Natural killer cell treated with Interleukin-12 subunit alpha and Interleukin-12 subunit beta and Interleukin-15 and Interleukin-18, amount 100 ng/mL, for 72 hours (primary cell): ENCODE data around the gene GSTO1. TPM values are rescaled to one million over a fixed set of nuclear protein-coding genes. Genes with fewer than 3 reads are reported as not detected.
A peak's percentile ranks its signal among the peaks of the same experiment; 100 is the strongest.

Source experiments
- ATAC-seq, 2 donors: fragments of 150-1000 bp; cut with Tn5 transposase in 1 of 2; sonication (Bioruptor Pico), chemical (Tn5 transposase) in 1 of 2; 2 replicates each; pipeline ENCODE4 v1.10.0; 2021
- DNase-seq: peaks from one replicate; pipeline ENCODE4 v3.0.0; 2022; ENCODE audit warnings: low spot score
- H3K27ac Mint-ChIP-seq, 2 donors: 1 replicate in 1 of 2; 2 replicates in 1 of 2; pipeline ENCODE4 v1.8.0; 2022; ENCODE audit warnings: mixed read lengths in 2 of 2, mild to moderate bottlenecking in 1 of 2, moderate library complexity in 1 of 2
- H3K27me3 Mint-ChIP-seq, 2 donors: 1 replicate in 1 of 2; 2 replicates in 1 of 2; pipeline ENCODE4 v1.8.0; 2022; ENCODE audit warnings: mixed read lengths in 2 of 2
- H3K36me3 Mint-ChIP-seq: one replicate; pipeline ENCODE4 v1.8.0; 2022; ENCODE audit warnings: mixed read lengths
- H3K4me1 Mint-ChIP-seq, 2 donors: 1 replicate in 1 of 2; 2 replicates in 1 of 2; pipeline ENCODE4 v1.8.0; 2022; ENCODE audit warnings: low read depth in 2 of 2, mixed read lengths in 2 of 2, mild to moderate bottlenecking in 1 of 2
- H3K4me3 Mint-ChIP-seq: one replicate; pipeline ENCODE4 v1.8.0; 2022; ENCODE audit warnings: mixed read lengths
- H3K9me3 Mint-ChIP-seq: 2 replicates; pipeline ENCODE4 v1.8.0; 2022; ENCODE audit warnings: mixed read lengths
- total RNA-seq, 2 donors: library from RNA; stranded (reverse); gene quantifications; one replicate each; pipeline ENCODE4 v1.2.3, GENCODE V29; 2022

Gene GSTO1
- total RNA-seq, 2 donors from 2014 or later = 101 to 111 TPM

DNA sequence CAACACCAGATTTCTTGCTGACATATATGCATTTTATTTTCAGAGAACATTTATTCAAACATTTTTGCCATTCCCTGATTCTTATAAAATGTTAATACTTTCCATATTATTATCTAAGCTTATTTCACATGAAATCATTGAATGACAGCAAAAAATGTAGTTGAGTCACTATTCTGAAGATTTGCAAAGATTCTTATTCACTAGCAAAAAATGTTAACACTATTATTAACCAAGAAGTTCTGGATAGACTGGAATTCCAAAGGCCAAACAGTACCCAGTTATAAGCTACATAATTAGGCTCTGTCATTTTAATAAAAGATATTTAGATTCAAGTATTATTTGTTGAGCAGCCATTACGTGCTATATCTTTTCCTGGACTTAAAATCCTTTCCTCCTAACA is 18.6 kb downstream of the GSTO1 start:
- no peak for DNase-seq
- H3K4me1 Mint-ChIP-seq = peaks cover 1 to 4% of the 10 kb centered on the region in 2 donors
- peaks cover 0 to 15% of the 10 kb centered on the region in 2 donors for H3K27me3 Mint-ChIP-seq
- no peak overlapping the region for H3K27ac Mint-ChIP-seq
- peaks cover 2% of the 10 kb centered on the region for H3K36me3 Mint-ChIP-seq
- H3K4me3 Mint-ChIP-seq = no peak overlapping the region
- no peak for ATAC-seq
- H3K9me3 Mint-ChIP-seq = no peaks in the 10 kb centered on the region

DNA sequence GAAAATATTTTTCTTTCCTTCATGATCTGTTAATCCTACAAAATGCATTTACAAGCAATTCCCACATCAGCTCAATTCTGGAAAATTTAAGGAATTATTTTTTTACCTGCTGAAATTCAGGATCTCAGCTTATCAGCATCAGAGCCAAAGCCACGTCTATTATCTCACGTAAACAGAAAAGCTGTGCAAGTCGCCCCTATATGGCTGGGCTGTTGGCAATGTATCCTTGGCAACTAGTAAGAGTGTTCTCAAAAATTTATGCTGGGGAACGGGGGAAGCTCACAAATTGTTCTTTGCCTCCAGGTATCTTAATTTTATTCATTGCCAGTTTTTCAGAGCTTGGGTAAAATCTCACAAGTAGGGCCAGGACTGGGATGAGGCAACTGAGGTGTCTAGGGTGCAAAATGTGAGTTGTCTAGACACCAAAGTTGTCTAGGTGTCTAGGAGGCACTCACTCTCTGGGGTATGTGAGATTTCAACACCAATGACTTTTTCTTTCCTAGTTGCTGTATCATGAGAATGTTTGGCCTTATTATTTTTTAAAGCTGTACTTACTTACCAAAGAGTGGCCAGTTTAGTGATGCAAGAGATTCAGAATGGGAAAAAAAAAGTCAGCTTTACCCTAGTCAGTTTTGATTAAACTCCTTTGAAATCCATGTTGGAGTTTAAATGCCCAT is 19.3 kb downstream of the GSTO1 start:
- Mint-ChIP-seq H3K9me3 (no peaks in the 10 kb centered on the region), H3K27ac (no peak overlapping the region), H3K4me1 (no peaks in the 10 kb centered on the region), H3K36me3 (no peaks in the 10 kb centered on the region), H3K27me3 (peaks cover 0 to 15% of the 10 kb centered on the region in 2 donors), H3K4me3 (no peak overlapping the region)
- DNase-seq = no peak
- no peak for ATAC-seq

DNA sequence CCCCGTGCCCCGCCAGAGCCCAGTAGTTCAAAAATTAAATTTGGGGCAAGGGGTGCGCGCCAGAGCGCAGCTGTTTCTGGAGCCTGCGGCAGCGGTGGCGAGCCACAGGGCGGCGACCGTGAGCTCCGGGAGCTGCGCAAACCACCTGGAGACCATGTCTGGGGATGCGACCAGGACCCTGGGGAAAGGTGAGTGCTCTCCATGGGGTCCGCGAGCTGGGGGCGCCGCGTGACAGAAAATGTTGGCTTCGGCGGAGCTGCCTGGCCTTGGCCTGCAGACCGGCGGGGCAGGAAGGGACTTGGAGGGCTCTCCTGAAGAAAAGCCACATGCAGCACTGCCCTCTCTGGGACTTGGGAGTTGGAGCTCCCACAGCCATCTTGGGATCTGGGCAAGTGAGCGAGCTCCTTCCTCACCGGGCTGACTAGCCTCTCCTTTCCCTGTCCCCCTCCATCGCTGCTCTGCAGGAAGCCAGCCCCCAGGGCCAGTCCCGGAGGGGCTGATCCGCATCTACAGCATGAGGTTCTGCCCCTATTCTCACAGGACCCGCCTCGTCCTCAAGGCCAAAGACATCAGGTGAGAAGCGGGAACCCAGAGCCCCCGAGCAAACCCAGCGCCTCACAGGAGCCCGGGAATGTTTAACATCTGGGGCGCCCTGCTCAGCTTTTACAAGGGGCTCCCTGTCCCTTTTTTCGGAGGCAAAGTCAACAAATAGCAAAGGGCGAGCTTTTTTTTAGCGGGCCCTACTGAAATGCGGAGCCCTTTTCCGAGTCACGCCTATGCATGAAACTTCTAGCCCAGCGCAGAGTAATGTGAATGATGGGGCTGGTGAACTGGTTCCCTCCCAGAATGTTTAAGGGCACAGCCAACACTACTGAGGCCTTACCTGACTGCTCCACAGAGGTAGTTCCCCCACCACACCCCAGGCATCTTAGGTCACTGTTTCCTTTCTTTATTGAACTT is 20.4 kb downstream of the GSTO1 start:
- peaks cover 0 to 15% of the 10 kb centered on the region in 2 donors for H3K27me3 Mint-ChIP-seq
- H3K4me3 Mint-ChIP-seq = no peak overlapping the region
- no peaks in the 10 kb centered on the region for H3K4me1 Mint-ChIP-seq
- H3K9me3 Mint-ChIP-seq = no peaks in the 10 kb centered on the region
- no peak for DNase-seq
- no peaks in the 10 kb centered on the region for H3K36me3 Mint-ChIP-seq
- peak; percentile 70 to 71 for ATAC-seq
- H3K27ac Mint-ChIP-seq = no peak overlapping the region

- ATAC-seq = no peak
- H3K4me1 Mint-ChIP-seq = no peaks in the 10 kb centered on the region
- peaks cover 0 to 15% of the 10 kb centered on the region in 2 donors for H3K27me3 Mint-ChIP-seq
- no peaks in the 10 kb centered on the region for H3K9me3 Mint-ChIP-seq
- no peak for DNase-seq
- no peak overlapping the region for H3K4me3 Mint-ChIP-seq
- H3K36me3 Mint-ChIP-seq = no peaks in the 10 kb centered on the region
- no peak overlapping the region for H3K27ac Mint-ChIP-seq
Measured at GRCh38 chr10:104276192-104276591, 21.5 kb downstream of the GSTO1 start.

- H3K27me3 Mint-ChIP-seq = peaks cover 0 to 23% of the 10 kb centered on the region in 2 donors
- no peak overlapping the region for H3K27ac Mint-ChIP-seq
- no peaks in the 10 kb centered on the region for H3K36me3 Mint-ChIP-seq
- DNase-seq = no peak
- no peaks in the 10 kb centered on the region for H3K9me3 Mint-ChIP-seq
- H3K4me1 Mint-ChIP-seq = no peaks in the 10 kb centered on the region
- no peak overlapping the region for H3K4me3 Mint-ChIP-seq
- ATAC-seq = no peak
Measured at GRCh38 chr10:104277785-104278184, 23.1 kb downstream of the GSTO1 start.

DNA sequence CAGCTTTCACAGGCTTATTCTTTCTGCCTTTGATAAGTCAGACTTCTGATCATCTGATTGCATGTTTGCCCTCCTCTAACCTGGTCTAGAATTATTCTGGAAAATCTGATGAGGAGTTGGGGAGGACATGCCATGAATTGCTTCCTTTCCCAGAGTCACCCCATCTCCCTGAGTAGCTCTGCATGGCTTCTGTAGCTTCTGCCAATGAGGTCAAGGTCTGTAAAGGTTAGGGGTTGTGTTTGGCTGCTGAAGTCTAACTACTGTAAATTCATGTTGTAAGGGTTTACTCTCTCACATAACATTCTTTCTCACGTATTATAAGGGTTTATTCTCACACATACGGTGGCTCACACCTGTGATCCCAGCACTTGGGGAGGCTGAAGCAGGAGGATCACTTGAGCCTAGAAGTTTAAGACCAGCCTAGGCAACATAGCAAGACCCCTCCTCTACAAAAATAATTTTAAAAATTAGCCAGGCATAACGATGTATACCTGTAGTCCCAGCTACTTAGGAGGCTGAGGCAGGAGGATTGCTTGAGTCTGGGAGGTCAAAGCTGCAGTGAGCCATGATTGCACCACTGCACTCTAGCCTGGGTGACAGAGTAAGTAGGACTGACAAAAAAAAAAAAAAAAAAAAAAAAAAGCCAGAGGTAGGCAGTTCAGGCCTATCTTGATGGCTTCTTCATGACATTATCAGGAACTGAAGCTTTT is 25.0 kb downstream of the GSTO1 start:
- H3K4me3 Mint-ChIP-seq = no peak overlapping the region
- H3K27ac Mint-ChIP-seq = no peak overlapping the region
- no peaks in the 10 kb centered on the region for H3K4me1 Mint-ChIP-seq
- H3K9me3 Mint-ChIP-seq = no peaks in the 10 kb centered on the region
- no peak for DNase-seq
- H3K36me3 Mint-ChIP-seq = no peaks in the 10 kb centered on the region
- H3K27me3 Mint-ChIP-seq = peaks cover 0 to 18% of the 10 kb centered on the region in 2 donors
- ATAC-seq = no peak

GRCh38 chr10:104281694-104282093 is 27.0 kb downstream of the GSTO1 start:
- Mint-ChIP-seq H3K36me3 (no peaks in the 10 kb centered on the region), H3K27ac (no peak overlapping the region), H3K9me3 (no peaks in the 10 kb centered on the region), H3K4me1 (no peaks in the 10 kb centered on the region), H3K4me3 (no peak overlapping the region), H3K27me3 (peaks cover 0 to 16% of the 10 kb centered on the region in 2 donors)
- ATAC-seq (no peak), DNase-seq (no peak)

DNA sequence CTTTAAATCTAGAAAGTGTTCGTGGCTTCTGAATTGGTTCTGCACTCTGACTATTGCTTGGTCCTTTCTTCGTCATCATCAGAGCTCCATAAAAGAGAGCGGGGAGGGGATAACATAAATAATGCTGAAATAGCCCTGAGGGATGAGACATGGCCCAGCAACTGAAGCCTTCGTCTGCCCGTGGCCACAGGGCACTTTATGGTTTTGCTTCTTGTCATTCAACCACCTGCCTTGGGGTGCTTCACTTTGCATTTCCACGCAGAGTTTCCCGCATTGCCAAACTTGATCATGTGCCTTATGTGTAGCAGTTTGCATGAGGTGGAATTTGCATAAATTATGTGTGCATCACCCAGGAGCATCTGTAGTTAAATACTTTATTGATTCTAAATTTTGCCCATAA is 30.2 kb downstream of the GSTO1 start:
- H3K9me3 Mint-ChIP-seq = no peaks in the 10 kb centered on the region
- H3K4me3 Mint-ChIP-seq = no peak overlapping the region
- no peaks in the 10 kb centered on the region for H3K36me3 Mint-ChIP-seq
- H3K27me3 Mint-ChIP-seq = peaks cover 11 to 20% of the 10 kb centered on the region in 2 donors
- no peaks in the 10 kb centered on the region for H3K4me1 Mint-ChIP-seq
- DNase-seq (no peak), ATAC-seq (no peak)
- no peak overlapping the region for H3K27ac Mint-ChIP-seq

DNA sequence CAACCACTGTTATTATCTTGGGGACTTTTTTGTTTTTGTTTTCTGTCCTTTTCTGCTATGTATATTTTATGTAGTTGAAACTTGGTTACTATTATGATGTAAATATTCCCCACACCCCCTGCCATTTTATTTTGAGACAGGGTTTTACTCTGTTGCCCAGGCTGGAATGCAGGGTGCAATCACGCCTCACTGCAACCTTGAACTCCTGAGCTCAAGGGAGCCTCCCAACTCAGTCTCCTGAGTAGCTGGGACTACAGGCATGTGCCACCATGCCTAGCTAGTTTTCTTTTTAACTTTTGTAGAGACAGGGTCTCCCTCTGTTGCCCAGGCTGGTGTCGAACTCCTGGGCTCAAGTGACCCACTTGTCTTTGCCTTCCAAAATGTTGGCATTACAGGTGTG is 32.2 kb downstream of the GSTO1 start:
- H3K4me3 Mint-ChIP-seq = no peak overlapping the region
- H3K4me1 Mint-ChIP-seq = peaks cover 5 to 7% of the 10 kb centered on the region in 2 donors
- DNase-seq = no peak
- H3K36me3 Mint-ChIP-seq = no peaks in the 10 kb centered on the region
- no peak overlapping the region for H3K27ac Mint-ChIP-seq
- no peaks in the 10 kb centered on the region for H3K9me3 Mint-ChIP-seq
- ATAC-seq = no peak
- peaks cover 21 to 25% of the 10 kb centered on the region in 2 donors for H3K27me3 Mint-ChIP-seq

- Mint-ChIP-seq H3K9me3 (no peaks in the 10 kb centered on the region), H3K27me3 (peaks cover 20 to 21% of the 10 kb centered on the region in 2 donors), H3K36me3 (no peaks in the 10 kb centered on the region), H3K4me3 (no peak overlapping the region), H3K4me1 (peaks cover 5 to 13% of the 10 kb centered on the region in 2 donors), H3K27ac (no peak overlapping the region)
- ATAC-seq (no peak), DNase-seq (no peak)
Measured at GRCh38 chr10:104288355-104288754, 33.7 kb downstream of the GSTO1 start.

DNA sequence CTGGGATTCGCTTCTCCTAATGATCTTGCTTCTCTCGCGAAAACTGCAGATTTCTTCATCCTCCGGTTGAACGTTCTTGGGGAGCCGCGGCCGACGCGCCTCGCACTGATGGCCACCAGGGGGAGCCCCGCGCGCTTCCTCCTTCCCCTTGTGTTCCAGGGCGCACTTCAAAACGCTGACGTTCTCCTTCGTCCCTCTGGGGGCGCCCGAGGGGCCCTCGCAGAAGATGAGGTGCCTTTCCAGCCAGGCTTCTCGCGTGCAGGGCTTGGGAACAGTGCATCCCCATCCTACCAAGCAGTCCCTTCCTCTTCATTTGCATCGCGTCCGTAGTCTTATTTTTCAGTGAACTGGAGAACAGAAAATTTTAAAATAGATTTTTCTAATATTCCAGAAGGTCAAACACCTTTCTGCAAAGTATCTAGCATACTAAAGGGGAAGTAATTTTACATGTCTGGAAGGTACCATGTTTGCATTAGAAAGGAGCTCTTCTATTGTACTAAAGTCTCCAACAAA is 36.8 kb downstream of the GSTO1 start:
- Mint-ChIP-seq H3K27me3 (peaks cover 17 to 21% of the 10 kb centered on the region in 2 donors), H3K36me3 (no peaks in the 10 kb centered on the region), H3K9me3 (no peaks in the 10 kb centered on the region), H3K4me1 (peaks cover 5 to 13% of the 10 kb centered on the region in 2 donors), H3K4me3 (no peak overlapping the region), H3K27ac (no peak overlapping the region)
- ATAC-seq (peak; percentile 96 to 99), DNase-seq (peak; percentile 90)

GRCh38 chr10:104293011-104293410 is 38.3 kb downstream of the GSTO1 start:
- DNase-seq = no peak
- Mint-ChIP-seq H3K36me3 (no peaks in the 10 kb centered on the region), H3K9me3 (no peaks in the 10 kb centered on the region), H3K4me1 (peaks cover 5 to 13% of the 10 kb centered on the region in 2 donors), H3K27me3 (peaks cover 14% of the 10 kb centered on the region in 2 donors), H3K4me3 (no peak overlapping the region), H3K27ac (peak overlapping the region in 1 of 2 donors; percentile 34)
- ATAC-seq = no peak

DNA sequence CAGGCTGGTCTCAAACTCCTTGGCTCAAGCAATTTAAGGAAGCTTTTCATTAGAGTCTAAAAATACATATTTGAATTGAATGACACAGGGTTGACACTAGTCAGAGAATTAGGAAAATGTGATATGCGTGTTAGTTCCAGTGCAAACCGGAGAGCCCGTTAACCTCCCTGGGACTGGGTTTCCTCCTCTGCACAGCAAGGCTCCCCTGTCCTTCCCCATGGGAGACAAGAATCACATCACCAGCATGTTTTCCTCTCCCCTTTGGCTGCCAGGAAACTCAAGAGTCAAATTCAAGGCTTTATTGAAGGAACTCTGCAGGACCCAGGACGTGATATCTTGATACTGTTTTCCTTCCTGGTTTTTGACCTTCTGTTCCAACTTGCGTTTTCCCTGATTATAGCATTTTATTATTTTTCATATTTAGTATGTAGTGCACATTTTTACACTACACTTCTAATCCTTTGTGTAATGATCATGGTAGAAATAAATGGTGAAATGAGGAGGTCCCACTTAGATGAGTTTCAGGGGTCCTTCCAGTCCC is 39.2 kb downstream of the GSTO1 start:
- H3K36me3 Mint-ChIP-seq = no peaks in the 10 kb centered on the region

More for the DNA sequence above, 39.2 kb downstream of the GSTO1 start:
- H3K4me3 Mint-ChIP-seq = no peak overlapping the region
- no peak overlapping the region for H3K27ac Mint-ChIP-seq
- DNase-seq = no peak
- H3K4me1 Mint-ChIP-seq = peaks cover 5 to 13% of the 10 kb centered on the region in 2 donors
- no peaks in the 10 kb centered on the region for H3K9me3 Mint-ChIP-seq
- ATAC-seq = no peak
- H3K27me3 Mint-ChIP-seq = peaks cover 12 to 14% of the 10 kb centered on the region in 2 donors
